HCT116 (cell line): Measurements from ENCODE around the gene PTPRJ. TPM values are rescaled to one million over a fixed set of nuclear protein-coding genes. Genes with fewer than 3 reads are reported as not detected.

Experiments
- ATAC-seq: fragments of 200-7000 bp; cut with Tn5 transposase; 2 replicates; pipeline ENCODE4 v1.9.1; 2020; ENCODE audit warnings: mild to moderate bottlenecking, moderate library complexity
- BruUV-seq: library from RNA; stranded (reverse); fragments of 400-500 nt; replicated peaks from 2 replicates; lab custom pipeline; 2021; lab: Mats Ljungman, UMichigan
- CTCF ChIA-PET: fragments of 300-600 bp; sonication (Branson Sonifier 250); formaldehyde crosslinking; loops from one replicate; lab custom pipeline; 2021; ENCODE audit warnings: antibody characterized with exemption; lab: Charles Lee
- POLR2A ChIA-PET: fragments of 300-600, 350-600 bp; sonication (Branson Sonifier 250); formaldehyde crosslinking; loops from one replicate; lab custom pipeline; 2021; ENCODE audit warnings: antibody characterized with exemption; lab: Charles Lee
- RAD21 ChIA-PET, 2 experiments: fragments of 300-600 bp; sonication (Branson Sonifier 250); formaldehyde crosslinking; loops; one replicate each; lab custom pipeline; 2023; ENCODE audit warnings: low total read pairs in 2 of 2; ENCODE audit not compliant: uncharacterized antibody in 2 of 2, unreplicated experiment in 2 of 2, low non-redundant PET in 1 of 2; lab: Charles Lee
- DNase-seq: peaks from one replicate; pipeline ENCODE4 v3.0.0-alpha.2; 2010; ENCODE audit warnings: low read depth, low spot score
- H2AFZ ChIP-seq: fragments of 200-600 bp; shearing (Covaris generic), sonication (generic); 2 replicates; pipeline ENCODE4 v1.6.1; 2017; ENCODE audit warnings: low read depth, mixed run types, mixed read lengths, antibody characterized with exemption, low read length; ENCODE audit not compliant: poor library complexity, severe bottlenecking
- H3K27ac ChIP-seq: 2 replicates; pipeline ENCODE4 v1.5.1; 2012; ENCODE audit warnings: low read depth, low read length
- H3K27me3 ChIP-seq: fragments of 200-600 bp; sonication (generic); 2 replicates; pipeline ENCODE4 v1.6.1; 2016; ENCODE audit warnings: mixed run types, low read length, mixed read lengths; ENCODE audit not compliant: insufficient read depth
- H3K36me3 ChIP-seq, 2 experiments: fragments of 200-500 bp in 1 of 2; fragments of 200-600 bp in 1 of 2; sonication (Bioruptor generic) in 1 of 2; sonication (generic) in 1 of 2; 2 replicates each; pipeline versions ENCODE4 v1.5.1 to v1.6.1; 2014 to 2016; ENCODE audit warnings: low read length in 2 of 2, inconsistent platforms in 1 of 2, mixed read lengths in 1 of 2, mixed run types in 1 of 2; ENCODE audit not compliant: insufficient read depth in 2 of 2, control insufficient read depth in 1 of 2
- H3K4me1 ChIP-seq, 2 experiments: fragments of 200-600 bp in 1 of 2; sonication (generic) in 1 of 2; 2 replicates each; pipeline versions ENCODE4 v1.5.1 to v1.6.1; 2012 to 2017; ENCODE audit warnings: low read length in 2 of 2, inconsistent platforms in 1 of 2, mild to moderate bottlenecking in 1 of 2, mixed read lengths in 1 of 2, mixed run types in 1 of 2, moderate library complexity in 1 of 2; ENCODE audit not compliant: insufficient read depth in 2 of 2, control insufficient read depth in 1 of 2
- H3K4me2 ChIP-seq: fragments of 200-600 bp; sonication (generic); 2 replicates; pipeline ENCODE4 v1.6.1; 2017; ENCODE audit warnings: mixed run types, low read length, mixed read lengths
- H3K4me3 ChIP-seq, 2 experiments: fragments of 200-600 bp in 1 of 2; sonication (generic) in 1 of 2; replicated peaks in 1 of 2; 2 replicates each; pipeline ENCODE4 v1.5.1; 2011 to 2016; ENCODE audit warnings: low read length in 2 of 2, control low read depth in 1 of 2, low read depth in 1 of 2, mild to moderate bottlenecking in 1 of 2, mixed read lengths in 1 of 2, mixed run types in 1 of 2
- H3K79me2 ChIP-seq: fragments of 200-600 bp; sonication (generic); 2 replicates; pipeline ENCODE4 v1.6.1; 2017; ENCODE audit warnings: mild to moderate bottlenecking, mixed run types, low read length, moderate library complexity, mixed read lengths; ENCODE audit not compliant: insufficient read depth
- H3K9ac ChIP-seq: fragments of 200-600 bp; sonication (generic); 2 replicates; pipeline ENCODE4 v1.6.1; 2016; ENCODE audit warnings: low read length, mixed read lengths
- H3K9me2 ChIP-seq: fragments of 200-600 bp; sonication (generic), shearing (Covaris generic); 2 replicates; pipeline ENCODE4 v1.6.1; 2017; ENCODE audit warnings: mixed run types, mild to moderate bottlenecking, moderate library complexity; ENCODE audit not compliant: insufficient read depth
- H3K9me3 ChIP-seq, 2 experiments: fragments of 200-500 bp in 1 of 2; fragments of 200-600 bp in 1 of 2; sonication (Bioruptor generic) in 1 of 2; sonication (generic) in 1 of 2; 2 replicates each; pipeline ENCODE4 v1.6.1; 2014 to 2017; ENCODE audit warnings: low read length in 2 of 2, mixed read lengths in 2 of 2, inconsistent platforms in 1 of 2, low read depth in 1 of 2, mild to moderate bottlenecking in 1 of 2, mixed run types in 1 of 2, moderate library complexity in 1 of 2; ENCODE audit not compliant: control insufficient read depth in 1 of 2, insufficient read depth in 1 of 2
- H4K20me1 ChIP-seq: fragments of 200-600 bp; sonication (generic), shearing (Covaris generic); 2 replicates; pipeline ENCODE4 v1.6.1; 2017; ENCODE audit warnings: mixed run types, mild to moderate bottlenecking, moderate library complexity; ENCODE audit not compliant: insufficient read depth
- CBX3 ChIP-seq: IDR thresholded peaks from 2 replicates; pipeline ENCODE4 v1.6.1; 2012; ENCODE audit warnings: low read depth
- ELF1 ChIP-seq: IDR thresholded peaks from 2 replicates; pipeline ENCODE4 v1.6.1; 2012; ENCODE audit warnings: low read depth, borderline replicate concordance
- EZH2 ChIP-seq: fragments of 200-600 bp; sonication (generic); IDR thresholded peaks from 2 replicates; pipeline ENCODE4 v1.6.1; 2017; ENCODE audit warnings: antibody characterized with exemption, mixed run types
- JUND ChIP-seq: IDR thresholded peaks from 2 replicates; pipeline ENCODE4 v1.6.1; 2012
- POLR2A ChIP-seq: IDR thresholded peaks from 2 replicates; pipeline ENCODE4 v1.7.0; 2011; ENCODE audit warnings: borderline replicate concordance; ENCODE audit not compliant: insufficient read depth, insufficient read length; ENCODE audit errors: extremely low read depth
- POLR2AphosphoS5 ChIP-seq: IDR thresholded peaks from 2 replicates; pipeline ENCODE4 v1.6.1; 2011; ENCODE audit warnings: mild to moderate bottlenecking, low read depth, low read length, moderate library complexity
- RAD21 ChIP-seq: IDR thresholded peaks from 2 replicates; pipeline ENCODE4 v1.6.1; 2012; ENCODE audit warnings: low read depth, mild to moderate bottlenecking
- TCF7L2 ChIP-seq: IDR thresholded peaks from 2 replicates; pipeline ENCODE4 v1.7.0; 2011; ENCODE audit warnings: borderline replicate concordance, inconsistent platforms; ENCODE audit not compliant: insufficient read depth, insufficient read length; ENCODE audit errors: extremely low read depth
- YY1 ChIP-seq: IDR thresholded peaks from 2 replicates; pipeline ENCODE4 v1.6.1; 2011; ENCODE audit warnings: low read length, low read depth, moderate library complexity, mild to moderate bottlenecking; ENCODE audit not compliant: insufficient replicate concordance; ENCODE audit errors: extremely low read depth
- ZNF274 ChIP-seq: fragments of 200-500 bp; sonication (Bioruptor generic); IDR thresholded peaks from 2 replicates; pipeline ENCODE4 v1.6.1; 2014; ENCODE audit warnings: mild to moderate bottlenecking, low read depth, low read length, inconsistent platforms
- intact Hi-C: fragments of 100-400 bp; cut with micrococcal nuclease; formaldehyde crosslinking; loops from 2 replicates; pipeline ENCODE4 v1.10.0; 2022
- total RNA-seq: library from RNA; stranded (reverse); gene quantifications from one replicate; pipeline ENCODE4 v1.2.1, GENCODE V29; 2021; ENCODE audit not compliant: unreplicated experiment
- TF ChIP-seq, protein P1 (sequence below): IDR thresholded peaks from 2 replicates; pipeline ENCODE4 v1.6.1; 2012
- TF ChIP-seq, protein P2 (sequence below), 3 experiments: fragments of 200-600 bp in 1 of 3; sonication (generic) in 1 of 3; IDR thresholded peaks in 2 of 3; conservative IDR thresholded peaks in 1 of 3; 2 replicates each; pipeline ENCODE4 v1.5.1; 2012 to 2017; ENCODE audit warnings: low read depth in 2 of 3, low read length in 2 of 3, antibody characterized with exemption in 1 of 3, borderline replicate concordance in 1 of 3, control low read depth in 1 of 3, mild to moderate bottlenecking in 1 of 3, mixed read lengths in 1 of 3, mixed run types in 1 of 3, moderate library complexity in 1 of 3; ENCODE audit not compliant: insufficient read depth in 1 of 3

Gene PTPRJ
- total RNA-seq, 1 experiment from 2014 or later, result 19.1 TPM

DNA sequence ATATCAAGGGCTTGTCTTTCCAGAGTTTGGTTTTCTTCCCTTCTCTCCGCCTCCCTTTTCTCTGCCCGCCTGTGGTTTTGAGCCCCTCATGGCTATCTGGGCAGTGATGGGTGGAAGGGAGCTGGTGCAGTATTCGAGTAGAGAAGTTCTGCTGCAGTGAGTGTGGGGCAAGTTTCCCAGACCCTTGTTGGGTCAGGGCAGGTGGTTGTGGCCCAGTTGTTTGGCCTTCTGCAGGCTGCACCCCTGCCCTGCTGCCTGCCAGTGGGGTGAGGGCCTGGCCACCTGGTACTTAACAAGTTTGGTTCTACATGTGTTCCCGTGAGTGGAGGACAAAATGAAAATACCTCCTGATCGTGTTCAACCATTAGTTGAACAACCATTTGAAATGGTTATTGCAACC is 65.2 kb downstream of the PTPRJ start:
- Histone ChIP-seq H3K4me3 (no peak overlapping the region), H3K27ac (no peak overlapping the region), H3K79me2 (peaks cover 3% of the 10 kb centered on the region; the same call in 1 of the 2 replicates), H3K36me3 (no peaks in the 10 kb centered on the region), H2AFZ (no peak overlapping the region), H3K4me2 (no peak overlapping the region), H3K9me3 (no peaks in the 10 kb centered on the region), H4K20me1 (no peaks in the 10 kb centered on the region), H3K9me2 (no peaks in the 10 kb centered on the region), H3K27me3 (no peaks in the 10 kb centered on the region), H3K9ac (no peak overlapping the region), H3K4me1 (peaks cover 12 to 17% of the 10 kb centered on the region in 2 experiments; a peak in 3 of 4 replicates)
- ChIA-PET RAD21 (interaction anchor here in 1 of 2 experiments (0.5 kb wide), 1 partner anchor 102 kb away, joined by 4 read pairs; no protein-coding TSS in a partner anchor), CTCF (no interaction called here), POLR2A (no interaction called here)
- intact Hi-C loops, result no loop called here
- DNase-seq (no peak), ATAC-seq (no peak)
- TF ChIP-seq POLR2A, result no peak
- TF ChIP-seq, protein P1, sequence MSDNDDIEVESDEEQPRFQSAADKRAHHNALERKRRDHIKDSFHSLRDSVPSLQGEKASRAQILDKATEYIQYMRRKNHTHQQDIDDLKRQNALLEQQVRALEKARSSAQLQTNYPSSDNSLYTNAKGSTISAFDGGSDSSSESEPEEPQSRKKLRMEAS, result no peak
- no peak for TF ChIP-seq CBX3
- TF ChIP-seq RAD21, result no peak
- TF ChIP-seq TCF7L2, result no peak
- no peak for TF ChIP-seq ZNF274
- TF ChIP-seq POLR2AphosphoS5, result no peak
- TF ChIP-seq ELF1, result no peak
- TF ChIP-seq YY1, result no peak
- TF ChIP-seq JUND, result no peak
- BruUV-seq, result no TSS peak

DNA sequence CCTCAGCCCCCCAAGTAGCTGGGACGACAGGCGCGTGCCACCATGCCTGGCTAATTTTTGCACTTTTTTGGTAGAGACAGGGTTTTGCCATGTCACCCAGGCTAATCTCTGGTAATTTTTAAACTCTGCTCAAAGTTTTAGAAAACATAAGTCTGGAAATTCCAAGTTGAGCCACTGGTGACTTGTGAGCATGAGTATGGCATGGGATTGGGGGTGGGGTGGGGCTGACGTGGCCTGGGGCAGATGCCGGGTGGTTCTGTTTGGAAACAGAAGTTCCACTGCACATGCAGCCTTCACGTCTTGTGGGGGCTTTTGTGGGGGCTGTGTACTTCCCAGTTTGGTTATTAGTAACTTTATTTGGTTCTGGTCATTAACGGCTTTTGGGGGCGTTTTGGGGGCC is 67.3 kb downstream of the PTPRJ start:
- ATAC-seq (no peak), DNase-seq (no peak)
- intact Hi-C loops, result no loop called here
- no peak overlapping the region for H3K4me2 ChIP-seq
- H3K9me2 ChIP-seq, result no peaks in the 10 kb centered on the region
- no peak overlapping the region for H2AFZ ChIP-seq
- no peaks in the 10 kb centered on the region for H3K27me3 ChIP-seq
- H3K79me2 ChIP-seq, result peaks cover 5% of the 10 kb centered on the region; the same call in 1 of the 2 replicates
- no peak overlapping the region for H3K9ac ChIP-seq
- H3K27ac ChIP-seq, result no peak overlapping the region
- H3K4me1 ChIP-seq, result peaks cover 30 to 36% of the 10 kb centered on the region in 2 experiments
- no peak for TF ChIP-seq JUND
- TF ChIP-seq, protein P1, result no peak
- TF ChIP-seq CBX3, result no peak
- TF ChIP-seq POLR2A, result no peak
- TF ChIP-seq, protein P2, sequence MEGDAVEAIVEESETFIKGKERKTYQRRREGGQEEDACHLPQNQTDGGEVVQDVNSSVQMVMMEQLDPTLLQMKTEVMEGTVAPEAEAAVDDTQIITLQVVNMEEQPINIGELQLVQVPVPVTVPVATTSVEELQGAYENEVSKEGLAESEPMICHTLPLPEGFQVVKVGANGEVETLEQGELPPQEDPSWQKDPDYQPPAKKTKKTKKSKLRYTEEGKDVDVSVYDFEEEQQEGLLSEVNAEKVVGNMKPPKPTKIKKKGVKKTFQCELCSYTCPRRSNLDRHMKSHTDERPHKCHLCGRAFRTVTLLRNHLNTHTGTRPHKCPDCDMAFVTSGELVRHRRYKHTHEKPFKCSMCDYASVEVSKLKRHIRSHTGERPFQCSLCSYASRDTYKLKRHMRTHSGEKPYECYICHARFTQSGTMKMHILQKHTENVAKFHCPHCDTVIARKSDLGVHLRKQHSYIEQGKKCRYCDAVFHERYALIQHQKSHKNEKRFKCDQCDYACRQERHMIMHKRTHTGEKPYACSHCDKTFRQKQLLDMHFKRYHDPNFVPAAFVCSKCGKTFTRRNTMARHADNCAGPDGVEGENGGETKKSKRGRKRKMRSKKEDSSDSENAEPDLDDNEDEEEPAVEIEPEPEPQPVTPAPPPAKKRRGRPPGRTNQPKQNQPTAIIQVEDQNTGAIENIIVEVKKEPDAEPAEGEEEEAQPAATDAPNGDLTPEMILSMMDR (IDR thresholded peaks at IDR 0.05 in 2 of 3, conservative IDR thresholded peaks at IDR 0.05 in 1 of 3; ENCODE audit: borderline replicate concordance in 1 of 3, insufficient read depth in 1 of 3, low read depth in 2 of 3, low read length in 2 of 3), result no peak
- TF ChIP-seq EZH2, result no peak
- H3K4me3 ChIP-seq, result no peak overlapping the region
- POLR2A ChIA-PET, result no interaction called here
- no peaks in the 10 kb centered on the region for H4K20me1 ChIP-seq
- BruUV-seq, result no TSS peak
- CTCF ChIA-PET, result no interaction called here
- RAD21 ChIA-PET, result no interaction called here
- no peaks in the 10 kb centered on the region for H3K36me3 ChIP-seq
- H3K9me3 ChIP-seq, result no peaks in the 10 kb centered on the region
